Stimulated activated CD4-positive, alpha-beta T cell treated with anti-CD3 and anti-CD28 coated beads, TNF-alpha, amount 100 ng/mL, for 1 hour (primary cell): ENCODE measurements around the gene PACS1.
"Not testable (repeated sequence)": the region's sequence is repeated elsewhere in the genome, so short reads cannot be mapped to it uniquely, and the experiment has no call there.

Experiments
- DNase-seq, 3 donors: peaks; one replicate each; pipeline ENCODE4 v3.0.0-alpha.2; 2020; ENCODE audit warnings: low read depth in 3 of 3, low spot score in 1 of 3

PACS1 gene

DNA sequence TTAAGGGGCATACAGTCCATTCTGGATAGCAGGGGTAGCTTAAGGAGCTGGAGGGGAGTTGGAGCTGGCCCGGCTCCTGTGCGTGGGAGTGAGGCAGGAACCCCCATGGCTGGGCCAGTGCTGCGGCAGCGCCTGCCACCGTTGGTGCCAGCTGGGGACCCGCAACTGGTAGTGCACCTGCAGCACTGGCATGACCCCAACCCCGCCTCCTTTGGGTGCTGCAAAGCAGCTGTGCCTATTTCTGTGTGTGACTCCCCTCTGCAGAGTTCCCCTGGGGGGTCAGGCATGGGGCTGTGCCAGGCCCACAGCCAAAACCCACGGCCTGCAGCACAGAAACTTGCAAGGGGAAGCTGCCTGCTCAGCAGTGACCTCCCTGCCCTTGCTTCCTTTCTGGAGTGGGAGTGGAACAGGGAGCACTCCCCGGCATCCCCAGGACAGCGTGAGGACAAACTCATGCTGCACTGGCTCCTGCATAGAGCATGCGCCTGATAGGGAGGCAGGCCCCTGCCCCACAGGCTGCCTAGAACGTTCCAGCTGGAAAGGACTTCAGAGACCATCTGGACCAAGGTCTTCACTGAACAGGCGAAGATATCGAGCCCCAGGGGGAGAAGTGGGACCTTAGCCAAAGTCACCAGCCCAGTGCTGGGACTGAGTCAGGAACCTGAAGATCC, 172.2 kb downstream of the PACS1 start:
- no peak for DNase-seq

DNA sequence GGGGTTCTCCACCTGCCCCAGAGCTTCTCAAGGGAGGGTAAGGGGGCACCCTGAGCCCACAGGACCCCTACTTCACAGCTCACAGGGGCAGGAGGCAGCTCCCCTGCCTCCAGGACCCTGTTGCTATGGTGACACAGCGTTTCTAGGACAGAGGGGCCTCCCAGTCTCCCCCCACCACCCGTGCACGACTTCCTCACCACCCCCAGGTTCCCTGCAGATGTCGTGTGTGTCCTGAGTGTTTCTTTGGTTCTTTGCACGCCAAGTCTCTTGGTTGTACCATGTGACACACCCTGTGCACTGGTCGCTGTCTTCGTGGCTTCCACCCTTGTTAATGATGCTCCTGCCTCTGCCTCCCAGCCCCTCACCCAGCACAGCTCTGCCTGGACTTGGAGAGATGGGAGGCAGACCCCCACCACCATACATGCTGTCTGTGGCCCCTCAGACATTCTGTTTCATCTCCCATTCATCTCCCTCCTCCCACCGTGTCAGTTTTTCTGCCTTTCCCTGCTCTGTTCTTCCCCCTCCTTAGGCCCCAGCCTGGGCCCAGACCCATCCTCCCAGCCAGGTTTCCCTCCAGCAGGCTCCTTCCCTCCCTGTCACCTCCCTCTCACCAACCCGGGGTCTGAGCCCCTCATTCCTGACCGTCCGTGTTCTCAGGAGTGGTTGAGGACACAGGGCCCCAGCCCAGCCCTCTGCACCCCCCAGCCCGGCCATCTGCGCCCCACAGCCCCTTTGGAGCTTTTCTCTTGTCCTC, 173.9 kb downstream of the PACS1 start:
- DNase-seq, result no peak

DNA sequence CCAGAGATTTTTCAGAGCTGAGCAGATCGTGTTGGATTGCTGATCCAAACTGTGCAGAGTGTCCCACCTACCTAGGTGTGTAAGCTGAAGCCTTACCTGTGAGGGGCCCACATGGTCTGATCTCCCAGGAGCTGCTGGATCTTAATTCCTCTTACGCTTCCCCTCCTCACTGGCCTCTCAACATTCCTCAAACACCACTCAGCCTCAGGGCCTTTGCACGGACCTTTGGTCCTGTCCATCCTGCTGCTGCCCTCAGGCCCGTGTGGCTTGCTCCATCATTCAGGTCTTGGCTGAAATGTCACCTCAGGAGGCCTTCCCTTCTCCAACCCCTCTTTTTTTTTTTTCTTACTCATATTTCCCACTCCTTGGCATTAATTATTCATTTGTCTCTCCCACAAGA, 177.2 kb downstream of the PACS1 start:
- DNase-seq, result no peak

DNA sequence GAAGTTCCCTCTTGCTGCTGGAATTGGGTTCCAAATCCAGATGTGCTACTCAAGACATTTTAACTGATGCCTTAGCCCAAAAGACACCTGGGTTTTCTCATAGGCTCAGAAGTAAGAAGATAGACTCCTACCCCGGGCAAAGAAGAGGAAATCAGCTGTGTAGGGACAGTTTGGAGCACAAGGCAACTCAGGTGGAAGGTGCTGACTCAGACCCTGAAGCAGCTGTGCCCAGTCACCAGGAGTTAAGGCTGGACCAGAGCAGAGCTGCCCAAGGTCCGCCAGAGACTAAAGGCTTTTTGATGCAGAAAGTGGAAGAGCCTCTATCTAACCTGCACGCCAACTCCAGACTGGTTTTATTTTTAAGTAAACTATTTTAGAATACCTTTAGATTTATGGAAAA, 177.7 kb downstream of the PACS1 start:
- DNase-seq, result no peak

DNA sequence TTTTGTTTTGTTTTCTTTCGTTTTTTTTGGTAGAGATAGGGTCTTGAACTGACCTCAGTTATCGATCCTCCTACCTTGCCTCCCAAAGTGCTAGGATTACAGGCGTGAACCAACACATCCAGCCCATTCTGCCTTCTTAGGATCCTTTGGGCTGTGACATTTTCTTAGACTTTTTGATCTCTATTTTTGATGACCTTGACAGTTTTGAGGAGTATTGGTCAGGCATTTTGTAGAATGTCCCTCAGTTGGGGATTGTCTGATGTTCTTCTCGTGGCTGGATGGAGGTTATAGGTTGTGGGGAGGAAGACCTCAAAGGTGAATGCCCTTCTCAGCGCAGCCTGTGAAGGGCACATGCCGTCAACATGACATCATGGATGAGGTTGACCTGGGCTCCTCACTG, 178.8 kb downstream of the PACS1 start:
- no peak for DNase-seq

DNA sequence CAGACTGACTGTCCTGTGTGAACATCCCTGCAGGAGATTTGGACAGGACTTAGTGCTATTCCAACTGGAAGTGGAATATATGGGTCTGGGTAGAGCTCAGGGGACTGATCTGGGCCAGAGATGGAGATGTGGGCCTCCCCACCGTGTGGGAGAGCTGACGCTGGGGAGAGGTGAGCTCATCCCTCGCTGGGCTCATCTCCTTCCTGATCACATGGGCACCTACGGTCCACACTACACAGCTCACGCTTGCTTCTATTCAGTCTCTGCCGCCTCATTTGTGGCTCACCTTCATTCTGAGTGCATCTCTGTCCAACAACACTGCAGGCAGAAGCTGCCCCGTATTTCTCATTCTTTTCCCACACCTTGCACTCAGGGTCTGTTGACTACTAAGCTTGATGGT, 181.7 kb downstream of the PACS1 start:
- no peak for DNase-seq

DNA sequence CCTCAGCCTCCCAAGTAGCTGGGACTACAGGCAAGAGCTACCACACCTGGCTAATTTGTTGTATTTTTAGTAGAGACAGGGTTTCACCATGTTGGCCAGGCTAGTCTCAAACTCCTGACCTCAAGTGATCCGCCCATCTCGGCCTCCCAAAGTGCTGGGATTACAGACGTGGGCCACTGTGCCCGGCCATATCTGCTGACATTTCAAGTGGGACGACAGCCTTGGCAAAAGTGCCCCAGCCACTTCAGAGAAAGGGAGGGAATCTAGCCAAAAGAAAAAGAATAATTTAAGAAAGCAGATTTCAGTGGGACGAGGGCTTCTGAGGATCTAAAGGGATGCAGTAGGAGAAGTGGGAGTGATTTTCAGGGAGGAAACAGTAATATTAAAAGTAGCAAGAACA, 183.0 kb downstream of the PACS1 start:
- not testable (repeated sequence) for DNase-seq

DNA sequence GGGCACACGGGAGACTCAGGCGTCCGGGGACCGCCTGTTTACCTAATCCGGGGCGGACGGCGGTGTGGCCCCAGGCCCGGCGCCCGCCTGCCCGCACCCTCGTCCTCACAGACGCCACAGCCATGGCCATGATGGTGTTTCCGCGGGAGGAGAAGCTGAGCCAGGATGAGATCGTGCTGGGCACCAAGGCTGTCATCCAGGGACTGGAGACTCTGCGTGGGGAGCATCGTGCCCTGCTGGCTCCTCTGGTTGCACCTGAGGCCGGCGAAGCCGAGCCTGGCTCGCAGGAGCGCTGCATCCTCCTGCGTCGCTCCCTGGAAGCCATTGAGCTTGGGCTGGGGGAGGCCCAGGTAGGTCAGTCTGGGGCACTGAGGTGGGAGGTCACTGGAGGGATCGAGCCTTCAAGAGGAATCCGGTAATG, 188.4 kb downstream of the PACS1 start:
- DNase-seq, result no peak

DNA sequence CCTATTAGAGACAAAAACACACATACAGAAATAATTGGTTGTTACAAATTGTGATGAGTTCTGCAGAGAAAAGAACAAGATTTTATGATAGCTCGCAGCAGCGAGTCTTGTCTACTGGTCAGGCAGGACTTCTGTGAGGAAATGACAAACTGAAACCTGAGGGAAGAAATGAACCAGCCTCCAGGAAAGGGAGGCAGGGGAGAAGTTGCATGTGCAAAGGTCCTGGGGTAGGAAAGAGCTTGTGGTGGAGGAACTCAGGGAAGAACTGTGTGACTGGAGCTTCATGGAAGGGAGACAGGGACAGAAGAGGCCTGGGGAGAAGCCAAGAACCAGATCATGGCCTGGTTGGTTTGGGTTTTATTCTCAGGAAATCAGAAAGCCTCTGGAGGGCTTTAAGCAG, 189.2 kb downstream of the PACS1 start:
- no peak for DNase-seq

DNA sequence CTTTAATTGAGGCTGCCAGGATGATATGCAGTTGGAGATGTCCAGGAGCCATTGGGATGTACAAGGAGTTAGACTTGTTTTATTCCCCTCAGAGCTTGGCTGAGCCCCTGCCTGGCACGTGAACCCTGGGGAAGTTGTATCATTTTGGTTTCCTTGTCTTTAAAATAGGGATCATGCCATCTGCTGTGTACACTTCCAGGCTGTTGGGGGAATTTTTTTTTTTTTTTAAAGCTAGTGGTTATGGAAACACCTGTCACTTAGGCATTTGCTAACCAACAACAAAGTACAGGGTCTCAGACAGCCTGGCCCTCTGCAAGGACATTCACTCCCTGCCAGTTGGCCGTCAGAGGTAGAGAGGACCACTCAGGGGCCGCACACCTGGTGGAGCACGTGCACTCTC, 189.9 kb downstream of the PACS1 start:
- DNase-seq, result no peak

DNA sequence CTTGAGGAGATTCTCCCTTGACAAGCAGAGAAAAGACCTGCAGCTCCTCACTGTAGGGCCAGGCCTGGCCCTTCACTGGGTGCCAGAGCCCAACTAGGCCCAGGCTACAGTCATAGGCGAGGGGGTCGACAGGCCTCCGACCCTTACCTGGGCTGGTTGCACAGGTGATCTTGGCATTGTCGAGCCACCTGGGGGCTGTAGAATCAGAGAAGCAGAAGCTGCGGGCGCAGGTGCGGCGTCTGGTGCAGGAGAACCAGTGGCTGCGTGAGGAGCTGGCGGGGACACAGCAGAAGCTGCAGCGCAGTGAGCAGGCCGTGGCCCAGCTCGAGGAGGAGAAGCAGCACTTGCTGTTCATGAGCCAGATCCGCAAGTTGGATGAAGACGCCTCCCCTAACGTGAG, 191.5 kb downstream of the PACS1 start:
- no peak for DNase-seq

DNA sequence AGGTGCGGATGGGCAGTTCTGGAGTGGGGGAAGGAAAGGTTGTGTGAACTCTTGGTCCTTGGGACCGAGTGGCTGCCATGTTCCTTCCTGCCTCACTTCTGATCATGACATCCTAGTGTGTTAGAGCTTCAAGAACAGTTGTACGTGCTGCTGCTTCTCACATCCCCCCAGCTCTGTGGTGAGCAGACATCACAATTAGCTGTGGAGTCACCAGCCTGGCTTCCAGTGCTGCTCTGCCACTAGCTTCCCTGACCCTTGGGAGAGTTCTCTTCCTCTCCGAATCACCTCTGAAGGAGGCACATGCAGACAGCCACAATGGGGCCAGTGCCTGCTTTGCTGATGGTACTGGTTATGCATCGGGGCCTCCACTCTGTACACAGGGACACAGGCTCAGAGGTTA, 192.1 kb downstream of the PACS1 start:
- DNase-seq, result no peak

DNA sequence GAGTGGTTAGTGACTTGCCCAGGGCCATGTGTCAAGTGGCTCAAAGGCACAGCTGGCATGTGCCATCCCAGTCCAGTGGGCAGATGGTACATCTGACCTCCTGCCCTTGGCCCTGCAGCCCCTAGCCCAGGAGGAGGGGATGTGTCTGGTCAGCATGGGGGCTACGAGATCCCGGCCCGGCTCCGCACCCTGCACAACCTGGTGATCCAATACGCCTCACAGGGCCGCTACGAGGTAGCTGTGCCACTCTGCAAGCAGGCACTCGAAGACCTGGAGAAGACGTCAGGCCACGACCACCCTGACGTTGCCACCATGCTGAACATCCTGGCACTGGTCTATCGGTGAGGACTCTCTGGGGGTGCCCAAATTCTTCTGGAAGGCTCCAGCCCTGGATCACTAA, 192.6 kb downstream of the PACS1 start:
- DNase-seq, result no peak

DNA sequence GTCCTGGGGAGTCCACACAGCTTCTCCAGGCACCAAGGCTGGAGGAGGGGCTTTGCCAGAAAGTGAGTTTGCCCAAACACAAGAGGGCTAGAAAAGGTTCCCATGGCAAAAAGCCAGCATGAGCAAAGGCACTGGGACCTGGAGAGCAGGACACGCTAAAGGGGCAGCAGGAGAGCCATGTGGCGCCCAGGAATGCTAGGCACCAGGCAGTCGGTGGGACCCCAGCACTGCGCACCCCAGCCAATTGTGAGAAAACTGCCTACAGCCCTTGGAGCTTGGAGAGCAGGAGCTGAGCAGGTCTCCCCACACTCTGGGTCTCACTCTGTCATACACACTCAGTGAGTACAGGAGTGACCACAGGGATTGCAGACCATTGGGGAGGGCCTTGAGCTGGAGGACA, 193.2 kb downstream of the PACS1 start:
- no peak for DNase-seq

DNA sequence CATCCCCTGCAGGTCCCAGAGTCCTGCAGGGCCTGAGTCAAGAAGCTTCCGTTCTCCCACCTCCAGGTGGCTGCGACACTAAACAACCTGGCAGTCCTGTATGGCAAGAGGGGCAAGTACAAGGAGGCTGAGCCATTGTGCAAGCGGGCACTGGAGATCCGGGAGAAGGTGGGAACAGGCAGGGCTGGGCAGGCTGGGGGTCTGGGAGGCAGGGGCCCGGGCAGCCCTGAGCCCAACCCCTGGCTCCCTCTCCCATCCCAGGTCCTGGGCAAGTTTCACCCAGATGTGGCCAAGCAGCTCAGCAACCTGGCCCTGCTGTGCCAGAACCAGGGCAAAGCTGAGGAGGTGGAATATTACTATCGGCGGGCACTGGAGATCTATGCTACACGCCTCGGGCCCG, 193.7 kb downstream of the PACS1 start:
- DNase-seq, result no peak

DNA sequence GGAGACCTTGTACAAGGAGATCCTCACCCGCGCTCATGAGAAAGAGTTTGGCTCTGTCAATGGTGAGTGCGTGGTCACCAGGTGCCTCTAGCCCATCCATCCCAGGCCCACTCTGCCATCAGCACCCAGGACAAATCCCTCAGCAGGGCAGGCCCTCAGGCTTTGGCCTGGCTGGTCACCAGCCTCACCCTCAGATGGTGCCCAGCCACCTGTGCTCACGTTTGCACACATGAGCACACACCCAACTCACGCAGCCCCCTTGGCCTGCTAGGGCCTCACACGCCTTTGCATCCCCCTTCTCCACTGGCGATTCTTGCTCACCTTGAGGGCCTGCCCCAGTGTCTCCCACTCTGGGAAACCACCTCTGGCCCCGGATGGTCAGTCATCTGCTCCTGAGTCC, 194.3 kb downstream of the PACS1 start:
- no peak for DNase-seq

DNA sequence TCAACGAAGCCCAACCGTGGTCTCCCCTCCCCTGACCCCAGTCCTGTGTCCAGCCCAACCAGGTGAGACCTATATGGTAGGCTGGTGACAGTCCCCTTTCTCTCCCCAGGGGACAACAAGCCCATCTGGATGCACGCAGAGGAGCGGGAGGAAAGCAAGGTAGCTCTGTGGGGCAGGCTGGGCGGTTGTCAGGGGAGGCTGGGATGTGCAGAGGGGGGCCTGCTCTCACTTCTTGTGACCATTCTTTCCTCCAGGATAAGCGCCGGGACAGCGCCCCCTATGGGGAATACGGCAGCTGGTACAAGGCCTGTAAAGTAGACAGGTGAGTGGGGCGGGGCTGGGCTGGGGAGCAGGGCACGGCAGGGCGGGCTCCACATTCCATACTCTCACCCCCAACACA, 194.8 kb downstream of the PACS1 start:
- DNase-seq, result no peak

DNA sequence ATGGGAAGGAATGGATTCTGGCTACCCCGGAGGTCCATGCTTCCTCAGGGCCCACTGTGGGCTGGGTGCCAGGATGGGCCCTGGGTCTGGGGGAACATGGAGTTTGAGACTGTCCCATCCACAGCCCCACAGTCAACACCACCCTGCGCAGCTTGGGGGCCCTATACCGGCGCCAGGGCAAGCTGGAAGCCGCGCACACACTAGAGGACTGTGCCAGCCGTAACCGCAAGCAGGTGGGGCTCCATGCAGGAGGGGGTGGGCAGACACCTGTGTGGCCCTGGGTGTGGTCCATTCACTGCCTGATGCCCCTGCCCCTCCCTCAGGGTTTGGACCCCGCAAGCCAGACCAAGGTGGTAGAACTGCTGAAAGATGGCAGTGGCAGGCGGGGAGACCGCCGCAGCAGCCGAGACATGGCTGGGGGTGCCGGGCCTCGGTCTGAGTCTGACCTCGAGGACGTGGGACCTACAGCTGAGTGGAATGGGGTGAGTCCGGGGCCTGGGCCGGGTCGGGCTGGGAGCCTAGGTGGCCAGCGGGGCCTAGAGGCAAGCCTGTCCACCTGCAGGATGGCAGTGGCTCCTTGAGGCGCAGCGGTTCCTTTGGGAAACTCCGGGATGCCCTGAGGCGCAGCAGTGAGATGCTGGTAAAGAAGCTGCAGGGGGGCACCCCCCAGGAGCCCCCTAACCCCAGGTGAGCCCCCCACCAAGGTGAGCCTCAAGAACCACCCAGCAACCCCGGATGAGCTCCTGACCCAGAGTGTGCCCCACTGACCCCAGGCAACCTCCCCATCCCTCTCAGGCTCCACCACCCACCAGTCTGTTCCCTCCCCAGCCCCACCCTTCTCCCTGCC, 195.7 kb downstream of the PACS1 start:
- no peak for DNase-seq

DNA sequence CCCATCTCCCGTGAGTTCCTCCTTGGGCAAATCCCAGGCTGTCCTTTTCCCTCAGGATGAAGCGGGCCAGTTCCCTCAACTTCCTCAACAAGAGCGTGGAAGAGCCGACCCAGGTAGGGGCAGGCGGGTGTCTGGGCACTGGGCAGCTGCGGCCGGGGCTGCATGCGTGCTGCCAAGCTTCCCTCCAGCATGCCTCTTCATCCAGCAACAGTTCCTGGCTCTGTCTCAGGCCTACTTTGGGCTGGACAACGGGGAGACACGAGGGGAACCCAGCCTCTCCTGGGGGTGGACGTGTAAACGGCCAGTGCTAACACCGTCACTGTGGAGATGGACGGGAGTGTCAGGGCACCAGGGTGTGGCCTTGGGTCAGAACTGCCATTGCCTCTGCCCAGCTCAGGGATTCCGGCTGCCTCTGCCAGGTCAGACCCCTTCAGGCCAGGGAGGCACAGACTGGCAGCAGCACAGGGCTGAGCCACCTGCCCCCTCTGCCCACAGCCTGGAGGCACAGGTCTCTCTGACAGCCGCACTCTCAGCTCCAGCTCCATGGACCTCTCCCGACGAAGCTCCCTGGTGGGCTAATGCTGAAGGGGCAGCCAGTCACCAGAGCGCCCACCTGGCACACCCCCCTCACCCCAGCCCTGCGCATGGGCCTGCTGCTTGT, 196.4 kb downstream of the PACS1 start:
- no peak for DNase-seq

DNA sequence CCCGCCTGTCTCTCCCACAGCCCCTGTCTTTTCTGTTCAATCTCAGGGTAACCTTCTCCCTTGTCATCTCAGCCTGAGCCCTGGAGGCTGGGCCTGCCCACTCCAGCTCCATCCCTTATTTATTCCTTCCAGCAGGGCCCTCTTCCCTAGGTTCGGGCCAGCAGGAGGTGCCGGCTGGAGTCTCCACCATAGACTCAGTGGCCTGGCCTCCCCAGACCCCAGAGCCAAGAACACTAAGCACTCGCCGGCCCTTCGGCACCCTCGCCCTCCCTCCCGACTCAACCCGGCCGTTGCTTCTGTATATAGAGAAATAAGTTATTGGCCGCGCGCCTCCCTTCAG, 196.9 kb downstream of the PACS1 start:
- DNase-seq, result no peak

DNA sequence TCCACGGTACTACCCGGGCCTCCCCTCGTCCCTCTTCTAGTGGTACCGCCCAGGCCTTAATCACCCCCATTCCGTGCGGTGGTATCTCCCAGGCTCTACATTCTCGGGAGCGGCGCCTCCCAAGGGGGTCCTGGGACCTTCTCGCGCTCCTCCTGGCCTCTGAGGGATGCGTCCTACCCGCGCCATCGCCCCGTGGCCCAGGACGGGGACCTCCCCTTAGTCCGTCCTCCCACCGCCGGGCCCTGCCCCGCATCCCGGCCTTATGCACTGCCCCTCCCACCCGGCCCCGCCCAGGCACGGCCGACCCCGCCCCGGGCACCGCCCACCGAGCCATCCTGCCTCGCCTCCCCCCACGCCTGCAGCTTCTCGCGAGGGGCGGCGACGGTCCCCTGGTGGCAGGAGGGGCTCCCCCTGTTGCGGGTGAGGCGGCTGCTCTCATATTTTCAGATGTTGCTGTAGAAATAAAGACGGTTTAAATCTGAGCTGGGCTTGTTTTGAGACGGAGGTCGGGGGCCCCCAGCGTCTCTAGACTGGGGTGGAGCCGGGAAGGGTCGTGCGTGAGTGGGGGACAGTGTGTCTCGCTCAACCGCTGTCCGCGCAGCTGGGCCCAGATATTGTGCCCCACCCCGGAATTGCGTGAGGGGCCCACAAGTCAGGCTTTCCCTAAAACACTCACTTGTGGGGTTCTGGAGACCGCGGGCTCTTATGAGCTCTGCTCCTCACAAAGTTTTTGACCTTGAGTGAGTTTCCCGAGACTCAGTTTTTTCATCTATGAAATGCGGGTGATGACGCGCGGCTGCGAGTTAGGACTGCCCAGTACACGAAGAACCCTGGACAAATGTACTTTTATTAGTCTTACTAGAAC, 197.5 kb downstream of the PACS1 start:
- DNase-seq, result peak; percentile 50 to 82 (median 72)
